Kidney epithelial cell (primary cell): ENCODE data around the gene TARM1. TPM values are rescaled to one million over a fixed set of nuclear protein-coding genes. Genes with fewer than 3 reads are reported as not detected.

Experiments used
- DNase-seq: peaks from one replicate; pipeline ENCODE4 v3.0.0-alpha.2; 2010; ENCODE audit warnings: low read depth
- H3K27me3 ChIP-seq: 2 replicates; pipeline ENCODE4 v1.6.0; 2011; ENCODE audit warnings: low read length; ENCODE audit not compliant: control insufficient read depth, insufficient read depth
- H3K36me3 ChIP-seq: 2 replicates; pipeline ENCODE4 v1.5.1; 2011; ENCODE audit warnings: low read length; ENCODE audit not compliant: control insufficient read depth, insufficient read depth
- H3K4me3 ChIP-seq: 2 replicates; pipeline ENCODE4 v1.5.1; 2011; ENCODE audit warnings: low read depth, mild to moderate bottlenecking, control low read depth, low read length
- CTCF ChIP-seq: IDR thresholded peaks from 2 replicates; pipeline ENCODE4 v1.5.1; 2011; ENCODE audit warnings: mild to moderate bottlenecking, moderate library complexity, low read length, control low read depth, inconsistent platforms; ENCODE audit not compliant: insufficient read depth, poor library complexity, severe bottlenecking
- total RNA-seq: library from RNA; depleted of rRNA; stranded (reverse); fragments of >200 nt; gene quantifications from 2 replicates; pipeline ENCODE4 v1.2.3, GENCODE V29; 2015

The TARM1 gene
- total RNA-seq, 1 donor from 2014 or later: not detected

GRCh38 chr19:54114340-54115108 is 33.4 kb upstream of the TARM1 start:
- peak overlapping the region; percentile 66 for H3K4me3 ChIP-seq
- TF ChIP-seq CTCF: no peak
- H3K27me3 ChIP-seq: no peaks in the 10 kb centered on the region
- DNase-seq: no peak
- H3K36me3 ChIP-seq: no peaks in the 10 kb centered on the region

DNA sequence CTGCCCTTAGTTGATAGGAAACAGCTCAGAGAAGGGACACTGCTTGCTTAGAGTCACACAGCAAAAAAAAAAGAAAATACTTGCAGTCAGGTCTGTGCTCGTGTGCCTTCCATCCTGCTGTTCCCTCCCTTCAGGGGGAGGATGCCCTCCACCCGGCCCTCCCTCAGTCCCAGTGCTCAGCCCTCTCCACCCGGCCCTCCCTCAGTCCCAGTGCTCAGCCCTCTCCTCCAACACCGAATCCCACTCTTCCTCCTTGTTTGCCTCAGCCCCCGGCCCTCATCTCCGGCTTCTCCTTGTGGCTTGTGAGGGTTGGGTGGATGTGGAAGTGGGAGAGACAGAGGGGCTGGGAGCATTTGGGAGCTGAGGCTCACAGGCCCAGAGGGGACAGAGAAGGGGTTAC is 28.5 kb upstream of the TARM1 start:
- TF ChIP-seq CTCF: no peak
- Histone ChIP-seq H3K4me3 (no peak overlapping the region), H3K36me3 (peaks cover 2% of the 10 kb centered on the region), H3K27me3 (no peaks in the 10 kb centered on the region)
- DNase-seq: no peak

DNA sequence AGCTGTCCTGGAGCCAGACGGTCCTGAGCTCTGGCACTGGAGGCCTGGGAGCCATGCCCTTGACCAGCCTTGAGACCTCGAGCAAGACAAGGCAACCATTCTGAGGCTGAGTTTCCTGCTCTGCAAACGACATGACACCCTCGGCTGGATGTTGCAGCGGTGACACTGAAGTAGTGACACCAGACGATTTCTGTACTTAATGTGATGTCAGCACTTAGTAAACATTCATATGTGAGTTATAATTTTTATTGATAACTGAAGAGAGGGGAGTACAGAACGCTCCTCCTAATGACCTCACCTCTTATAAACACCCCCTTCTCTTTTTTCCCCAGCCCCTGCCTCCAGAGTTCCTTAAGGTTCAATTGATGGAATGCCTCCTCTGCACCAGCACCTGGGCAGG is 27.3 kb upstream of the TARM1 start:
- no peak for DNase-seq
- H3K4me3 ChIP-seq: no peak overlapping the region
- no peak for TF ChIP-seq CTCF
- no peaks in the 10 kb centered on the region for H3K27me3 ChIP-seq
- H3K36me3 ChIP-seq: peaks cover 2% of the 10 kb centered on the region

DNA sequence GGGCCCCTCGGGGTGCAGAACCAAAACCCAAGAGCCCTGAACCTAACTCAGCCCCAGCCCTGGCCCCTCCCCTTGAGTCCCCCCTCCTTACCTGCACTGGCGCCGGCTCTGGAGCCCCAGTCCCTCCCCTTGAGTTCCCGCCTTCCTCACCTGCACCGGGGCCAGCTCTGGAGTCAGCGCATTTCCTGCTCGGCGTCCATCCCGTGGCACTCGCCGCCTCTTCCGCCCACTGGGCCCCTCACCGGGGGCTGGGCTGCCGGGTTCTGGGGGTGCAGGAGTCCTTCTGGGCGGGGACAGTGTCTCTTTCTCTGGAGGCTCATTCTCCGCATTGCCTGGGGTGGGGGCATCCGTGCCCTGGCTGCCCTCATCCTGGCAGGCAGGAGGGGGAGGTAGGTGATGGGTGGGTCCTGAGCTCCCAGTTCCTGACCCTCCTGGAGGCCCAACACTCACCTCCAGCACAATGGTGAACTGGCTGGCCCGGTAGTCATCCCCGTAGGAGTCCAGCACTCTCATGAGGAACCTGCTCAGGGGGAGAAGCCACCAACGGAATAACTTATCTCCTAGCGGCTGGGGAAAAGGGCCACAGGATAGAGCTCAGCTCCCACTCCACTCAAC is 26.8 kb upstream of the TARM1 start:
- H3K4me3 ChIP-seq: no peak overlapping the region
- no peak for TF ChIP-seq CTCF
- H3K36me3 ChIP-seq: peaks cover 2% of the 10 kb centered on the region
- no peaks in the 10 kb centered on the region for H3K27me3 ChIP-seq
- no peak for DNase-seq

DNA sequence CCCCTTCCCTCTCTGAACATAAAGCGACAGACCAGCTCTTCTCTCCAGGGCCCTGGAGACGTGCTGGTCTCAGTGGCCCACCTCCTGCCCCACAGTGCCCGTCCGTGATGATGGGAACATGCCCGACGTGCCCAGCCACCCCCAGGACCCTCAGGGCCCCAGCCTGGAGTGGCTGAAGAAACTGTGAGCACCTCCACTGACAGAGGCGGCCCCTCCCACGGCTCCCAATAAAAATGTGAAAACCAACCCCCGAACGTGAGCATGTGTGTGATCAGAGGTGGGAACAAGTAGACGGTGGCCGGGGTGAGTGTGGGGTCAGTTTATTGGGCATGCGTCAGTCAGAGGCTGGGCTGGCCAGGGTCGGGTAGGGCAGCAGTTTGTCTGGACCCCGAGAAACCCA is 25.6 kb upstream of the TARM1 start:
- DNase-seq: no peak
- H3K4me3 ChIP-seq: no peak overlapping the region
- no peaks in the 10 kb centered on the region for H3K27me3 ChIP-seq
- no peak for TF ChIP-seq CTCF
- H3K36me3 ChIP-seq: peaks cover 2% of the 10 kb centered on the region
